Neutrophil (primary cell): ENCODE data around the gene TMEM164.

Experiments used
- H3K27ac ChIP-seq: fragments of 200-600 bp; sonication (generic); 2 replicates; pipeline ENCODE4 v1.5.1; 2016; ENCODE audit warnings: mild to moderate bottlenecking, moderate library complexity
- H3K27me3 ChIP-seq: fragments of 200-600 bp; sonication (generic); 2 replicates; pipeline ENCODE4 v1.6.0; 2016; ENCODE audit warnings: mild to moderate bottlenecking
- H3K36me3 ChIP-seq: fragments of 200-600 bp; sonication (generic); 2 replicates; pipeline ENCODE4 v1.5.1; 2017
- H3K4me1 ChIP-seq, 2 experiments: fragments of 200-600 bp in 1 of 2; sonication (generic) in 1 of 2; 1 replicate in 1 of 2; 2 replicates in 1 of 2; pipeline versions ENCODE4 v1.5.1 to v1.6.1; 2013 to 2016; ENCODE audit warnings: low read depth in 1 of 2, low read length in 1 of 2, mild to moderate bottlenecking in 1 of 2, moderate library complexity in 1 of 2; ENCODE audit not compliant: control insufficient read depth in 1 of 2, insufficient read depth in 1 of 2
- H3K4me3 ChIP-seq, 2 experiments: fragments of 200-600 bp in 1 of 2; sonication (generic) in 1 of 2; 1 replicate in 1 of 2; 2 replicates in 1 of 2; pipeline ENCODE4 v1.5.1; 2013 to 2016; ENCODE audit warnings: low read depth in 1 of 2, low read length in 1 of 2, mild to moderate bottlenecking in 1 of 2, moderate library complexity in 1 of 2
- H3K9me3 ChIP-seq: fragments of 200-600 bp; sonication (generic); 2 replicates; pipeline ENCODE4 v1.5.1; 2016
- TF ChIP-seq, protein P1 (sequence below): fragments of 200-600 bp; sonication (generic); IDR thresholded peaks from 2 replicates; pipeline ENCODE4 v1.5.1; 2016; ENCODE audit warnings: antibody characterized with exemption

Gene TMEM164

DNA sequence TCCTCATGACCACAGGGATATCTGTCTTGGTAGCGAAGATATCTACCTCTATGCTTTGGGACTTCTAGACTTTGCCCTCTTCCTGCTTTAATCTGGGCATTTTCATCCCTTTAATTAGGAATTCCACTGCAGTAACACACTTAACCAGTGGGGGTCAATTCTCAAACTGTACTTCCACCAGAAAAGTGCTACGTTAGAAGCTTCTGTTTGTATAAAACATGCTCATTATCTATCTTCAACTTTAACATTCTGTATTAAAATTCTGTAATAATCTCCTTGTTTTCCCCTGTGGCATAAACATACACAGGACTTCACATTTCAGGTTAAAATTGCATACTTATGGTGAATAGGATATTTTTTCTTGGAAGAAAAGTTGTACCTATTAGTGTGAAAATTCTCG, 209.4 kb downstream of the TMEM164 start:
- H3K9me3 ChIP-seq = no peaks in the 10 kb centered on the region
- H3K27ac ChIP-seq = no peak overlapping the region
- no peaks in the 10 kb centered on the region for H3K27me3 ChIP-seq
- no peak overlapping the region for H3K4me3 ChIP-seq
- no peaks in the 10 kb centered on the region for H3K4me1 ChIP-seq
- no peaks in the 10 kb centered on the region for H3K36me3 ChIP-seq
- TF ChIP-seq, protein P1, sequence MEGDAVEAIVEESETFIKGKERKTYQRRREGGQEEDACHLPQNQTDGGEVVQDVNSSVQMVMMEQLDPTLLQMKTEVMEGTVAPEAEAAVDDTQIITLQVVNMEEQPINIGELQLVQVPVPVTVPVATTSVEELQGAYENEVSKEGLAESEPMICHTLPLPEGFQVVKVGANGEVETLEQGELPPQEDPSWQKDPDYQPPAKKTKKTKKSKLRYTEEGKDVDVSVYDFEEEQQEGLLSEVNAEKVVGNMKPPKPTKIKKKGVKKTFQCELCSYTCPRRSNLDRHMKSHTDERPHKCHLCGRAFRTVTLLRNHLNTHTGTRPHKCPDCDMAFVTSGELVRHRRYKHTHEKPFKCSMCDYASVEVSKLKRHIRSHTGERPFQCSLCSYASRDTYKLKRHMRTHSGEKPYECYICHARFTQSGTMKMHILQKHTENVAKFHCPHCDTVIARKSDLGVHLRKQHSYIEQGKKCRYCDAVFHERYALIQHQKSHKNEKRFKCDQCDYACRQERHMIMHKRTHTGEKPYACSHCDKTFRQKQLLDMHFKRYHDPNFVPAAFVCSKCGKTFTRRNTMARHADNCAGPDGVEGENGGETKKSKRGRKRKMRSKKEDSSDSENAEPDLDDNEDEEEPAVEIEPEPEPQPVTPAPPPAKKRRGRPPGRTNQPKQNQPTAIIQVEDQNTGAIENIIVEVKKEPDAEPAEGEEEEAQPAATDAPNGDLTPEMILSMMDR = no peak

DNA sequence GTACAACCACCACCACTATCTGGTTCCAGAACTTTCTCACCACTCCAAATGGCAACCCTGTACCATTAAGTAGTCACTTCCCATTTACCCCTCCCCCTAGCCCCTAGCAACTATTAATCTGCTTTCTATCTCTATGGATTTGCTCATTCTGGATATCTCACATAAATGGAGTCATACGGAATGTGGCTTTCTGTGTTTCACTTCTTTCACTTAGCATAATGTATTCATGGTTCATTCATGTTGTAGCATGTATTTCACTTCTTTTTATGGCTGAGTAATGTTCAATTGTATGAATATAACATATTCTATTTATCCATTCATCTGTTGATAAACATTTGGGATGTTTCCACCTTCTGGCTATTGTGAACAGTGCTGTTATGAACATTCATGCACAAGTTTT, 210.3 kb downstream of the TMEM164 start:
- Histone ChIP-seq H3K27me3 (no peaks in the 10 kb centered on the region), H3K36me3 (no peaks in the 10 kb centered on the region), H3K9me3 (no peaks in the 10 kb centered on the region), H3K4me3 (no peak overlapping the region), H3K27ac (no peak overlapping the region), H3K4me1 (no peaks in the 10 kb centered on the region)
- TF ChIP-seq, protein P1 = no peak

DNA sequence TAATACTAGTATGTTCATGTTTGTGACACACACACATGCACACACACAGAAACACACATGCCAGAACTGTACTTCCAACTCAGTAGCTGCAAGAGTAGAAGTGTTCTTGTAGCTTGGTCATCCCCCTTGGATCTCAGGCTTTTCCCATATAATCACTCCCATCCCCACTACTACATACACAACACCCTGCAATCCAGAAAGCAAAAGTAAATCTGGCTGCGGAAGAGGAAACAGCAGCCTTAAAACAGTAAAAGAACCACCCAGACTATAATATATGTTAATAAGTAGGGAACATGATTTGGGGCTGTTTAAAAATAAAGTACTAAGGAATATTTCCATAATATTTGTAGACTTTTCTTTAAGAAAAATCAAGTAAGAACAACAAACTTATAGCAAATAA, 211.8 kb downstream of the TMEM164 start:
- H3K4me1 ChIP-seq = no peaks in the 10 kb centered on the region
- TF ChIP-seq, protein P1 = no peak
- H3K36me3 ChIP-seq = no peaks in the 10 kb centered on the region
- no peak overlapping the region for H3K27ac ChIP-seq
- no peaks in the 10 kb centered on the region for H3K27me3 ChIP-seq
- no peaks in the 10 kb centered on the region for H3K9me3 ChIP-seq
- H3K4me3 ChIP-seq = no peak overlapping the region

DNA sequence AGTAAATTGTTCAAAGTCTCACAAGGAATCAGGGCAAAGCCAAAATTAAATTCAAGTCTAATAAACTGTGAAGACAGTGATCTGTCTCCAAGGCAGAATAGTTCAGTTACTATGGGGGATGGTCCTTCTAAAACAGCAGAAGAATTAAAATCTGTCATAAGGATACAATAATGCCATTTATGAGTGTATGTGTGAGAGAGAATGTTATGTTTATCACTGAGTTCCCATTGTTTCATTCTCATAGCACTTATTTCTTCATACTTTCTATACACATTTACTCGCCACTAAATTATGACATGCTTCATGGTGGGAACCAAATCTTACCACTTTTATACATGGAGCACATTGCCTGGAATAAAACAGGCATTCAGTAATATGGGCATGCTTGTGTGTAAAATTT, 212.5 kb downstream of the TMEM164 start:
- Histone ChIP-seq H3K27me3 (no peaks in the 10 kb centered on the region), H3K36me3 (no peaks in the 10 kb centered on the region), H3K4me1 (no peaks in the 10 kb centered on the region), H3K9me3 (no peaks in the 10 kb centered on the region), H3K27ac (no peak overlapping the region), H3K4me3 (no peak overlapping the region)
- TF ChIP-seq, protein P1 = no peak

DNA sequence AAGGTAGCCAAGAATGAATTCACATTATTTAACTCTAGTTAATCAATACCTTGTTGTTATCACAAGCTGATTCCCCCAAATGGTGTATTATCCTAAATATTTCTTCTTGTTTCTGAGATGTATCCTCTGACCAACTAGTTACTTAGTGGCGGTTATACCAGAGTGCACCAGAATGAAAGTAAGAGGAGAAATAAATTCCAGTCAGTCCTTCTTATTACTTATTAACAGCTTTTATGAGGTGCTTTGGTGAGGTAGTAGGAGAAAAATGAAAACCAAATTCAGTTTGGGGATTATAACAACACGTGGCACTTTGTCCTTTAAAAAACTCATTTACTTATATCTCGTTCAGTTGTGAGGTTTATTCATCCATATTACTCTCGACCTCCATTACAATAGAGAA, 213.1 kb downstream of the TMEM164 start:
- no peak overlapping the region for H3K4me3 ChIP-seq
- TF ChIP-seq, protein P1 = no peak
- H3K9me3 ChIP-seq = no peaks in the 10 kb centered on the region

DNA sequence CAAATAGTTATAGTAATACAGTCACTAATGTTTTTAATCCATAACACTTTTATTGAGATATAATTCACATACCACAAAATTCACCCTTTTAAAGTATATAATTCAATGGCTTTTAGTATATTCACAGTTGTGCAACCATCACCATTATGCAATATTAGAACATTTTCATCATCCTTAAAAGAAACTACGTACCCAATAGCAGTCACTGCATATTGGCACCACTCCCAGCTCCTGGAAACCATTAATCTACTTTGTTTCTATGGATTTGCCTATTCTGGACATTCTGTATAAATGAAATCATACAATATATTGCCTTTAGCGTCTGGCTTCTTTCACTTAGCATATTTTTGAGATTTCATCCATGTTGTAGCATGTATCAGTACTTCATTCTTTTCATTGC, 215.7 kb downstream of the TMEM164 start:
- Histone ChIP-seq H3K27me3 (no peaks in the 10 kb centered on the region), H3K36me3 (no peaks in the 10 kb centered on the region), H3K9me3 (no peaks in the 10 kb centered on the region), H3K27ac (no peak overlapping the region), H3K4me1 (no peaks in the 10 kb centered on the region), H3K4me3 (no peak overlapping the region)
- TF ChIP-seq, protein P1 = no peak

More for the DNA sequence above, 213.1 kb downstream of the TMEM164 start:
- H3K27ac ChIP-seq = no peak overlapping the region
- H3K4me1 ChIP-seq = no peaks in the 10 kb centered on the region
- H3K36me3 ChIP-seq = no peaks in the 10 kb centered on the region
- H3K27me3 ChIP-seq = no peaks in the 10 kb centered on the region
